ENCODE measurements around the gene ZBED2.

GRCh38 chr3:111593666-111594065, 1.5 kb downstream of the ZBED2 start:
- no peak for TF ChIP-seq CTCF (conservative IDR thresholded peaks at IDR 0.05; ENCODE audit: low read length)
- TF ChIP-seq EZH2phosphoT487 (IDR thresholded peaks at IDR 0.05; ENCODE audit: borderline replicate concordance): no peak
